ENCODE measurements around the gene RPL41.
"Not testable (repeated sequence)": the region's sequence is repeated elsewhere in the genome, so short reads cannot be mapped to it uniquely, and the experiment has no call there.

RPL41 gene

DNA sequence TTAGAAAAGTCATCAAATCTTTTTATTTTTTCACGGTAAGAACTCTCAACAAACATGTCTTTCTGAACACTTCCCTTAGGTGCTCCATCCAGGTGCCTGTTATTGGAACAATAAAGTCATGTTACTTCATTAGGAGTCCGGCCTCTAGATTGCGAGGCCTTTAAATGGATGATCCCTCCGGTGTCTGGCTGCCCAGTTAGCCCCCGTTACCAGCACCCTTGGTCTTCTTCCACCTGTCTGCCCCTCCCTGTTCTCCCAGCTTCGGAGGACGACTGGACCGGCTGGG is 12.7 kb upstream of the RPL41 start:
- no peak for DNase-seq

DNA sequence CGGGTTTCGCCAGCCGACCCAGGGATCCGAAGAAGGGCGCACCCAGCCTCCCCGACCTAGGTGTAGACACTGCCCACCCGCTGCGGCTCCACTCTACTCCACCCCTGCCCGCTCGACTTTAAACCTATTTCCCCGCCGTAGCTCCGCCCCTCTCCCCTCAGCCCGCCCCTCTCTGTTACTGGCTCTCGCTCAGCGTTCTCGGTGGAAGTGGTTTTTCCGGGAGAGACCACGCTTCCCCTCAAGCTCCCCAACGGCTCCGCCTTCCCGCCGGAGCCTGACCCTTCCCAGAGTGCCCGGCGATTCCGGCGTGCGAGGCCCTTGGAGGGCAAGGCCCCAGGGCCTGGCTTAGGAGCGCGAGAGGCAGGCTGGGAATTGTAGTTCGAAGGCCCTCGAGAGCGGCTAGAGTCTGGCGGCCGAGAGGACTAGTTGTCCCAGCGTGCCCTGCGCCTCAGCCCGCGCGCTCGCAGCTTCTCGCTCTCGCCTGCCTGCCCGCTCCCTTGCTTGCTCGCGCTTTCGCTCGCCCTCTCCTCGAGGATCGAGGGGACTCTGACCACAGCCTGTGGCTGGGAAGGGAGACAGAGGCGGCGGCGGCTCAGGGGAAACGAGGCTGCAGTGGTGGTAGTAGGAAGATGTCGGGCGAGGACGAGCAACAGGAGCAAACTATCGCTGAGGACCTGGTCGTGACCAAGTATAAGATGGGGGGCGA is 12.2 kb upstream of the RPL41 start, which contains the start of gene PA2G4:
TSS of gene PA2G4 (plus strand) at position 451 of the 706 bp plus-strand sequence. CDS start at position 630, 179 bp downstream.
- DNase-seq: peak; percentile 96 to 97

DNA sequence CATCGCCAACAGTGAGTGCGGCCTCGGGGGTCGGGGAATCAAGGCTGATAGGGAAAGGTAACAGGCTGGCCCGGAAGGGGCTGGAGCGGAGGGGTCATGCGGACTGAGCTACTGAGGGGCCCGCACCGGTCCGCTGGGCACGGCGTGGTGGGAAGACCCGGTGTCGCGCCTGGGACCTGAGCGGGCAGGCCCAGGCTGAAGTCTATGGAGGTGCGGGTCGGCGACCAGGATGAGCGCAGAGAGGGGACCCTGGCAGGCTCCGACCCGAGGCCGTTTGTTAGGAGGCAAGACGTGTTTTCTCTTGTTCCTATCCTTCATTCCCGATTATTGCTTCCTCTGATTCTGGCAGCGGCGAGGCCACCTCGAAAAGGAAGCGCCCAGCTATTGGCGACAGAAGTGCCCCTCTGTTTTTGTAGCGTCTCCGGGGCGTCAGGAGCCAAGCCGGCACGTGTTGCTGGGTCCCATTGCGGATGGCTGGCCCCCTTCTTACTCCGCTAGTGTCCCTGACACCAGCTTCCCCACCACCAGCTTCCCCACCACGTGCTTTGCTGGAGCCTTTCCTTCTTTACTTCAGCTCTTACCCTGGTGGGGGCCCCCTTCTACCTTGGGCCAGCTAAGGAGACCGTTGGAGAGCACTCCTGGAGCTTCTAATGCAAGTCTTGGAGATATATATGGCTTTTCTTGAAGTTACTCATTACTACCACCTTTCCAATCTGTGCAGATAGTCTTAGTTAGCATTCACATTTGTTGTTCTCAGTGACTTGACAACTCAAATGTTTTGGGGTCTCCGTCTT is 11.4 kb upstream of the RPL41 start:
- peak; percentile 7 to 17 for DNase-seq

DNA sequence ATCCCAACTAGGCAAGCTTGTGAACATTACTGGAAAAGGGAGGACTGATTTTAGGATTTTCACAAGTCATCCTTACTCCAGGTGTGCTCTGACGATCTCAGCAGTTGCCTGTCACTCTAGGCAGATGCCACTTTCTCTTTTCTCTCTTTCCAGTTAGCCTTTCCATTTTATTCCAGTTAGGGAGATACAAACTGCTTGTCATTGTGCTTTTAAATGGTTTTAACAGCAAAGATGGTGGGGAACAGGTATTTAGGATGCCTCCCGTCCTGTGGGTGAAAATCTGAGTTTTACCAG is 10.9 kb upstream of the RPL41 start:
- DNase-seq: no peak

DNA sequence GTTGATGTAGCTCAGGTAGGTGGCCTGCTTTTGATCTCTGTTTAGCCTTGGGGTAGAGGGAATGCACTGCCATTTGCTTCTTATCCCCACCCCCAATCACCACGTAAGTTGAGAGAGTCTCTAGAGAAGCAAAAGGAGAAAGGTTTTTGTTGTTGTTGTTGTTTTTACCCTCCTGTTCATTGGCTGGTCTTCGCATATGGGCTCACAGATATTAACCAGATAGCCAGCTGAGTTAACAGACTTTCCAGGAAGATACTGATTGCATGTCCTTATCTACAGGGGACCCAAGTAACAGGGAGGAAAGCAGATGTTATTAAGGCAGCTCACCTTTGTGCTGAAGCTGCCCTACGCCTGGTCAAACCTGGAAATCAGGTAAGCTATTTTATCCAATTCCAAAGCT is 9.2 kb upstream of the RPL41 start:
- no peak for DNase-seq

DNA sequence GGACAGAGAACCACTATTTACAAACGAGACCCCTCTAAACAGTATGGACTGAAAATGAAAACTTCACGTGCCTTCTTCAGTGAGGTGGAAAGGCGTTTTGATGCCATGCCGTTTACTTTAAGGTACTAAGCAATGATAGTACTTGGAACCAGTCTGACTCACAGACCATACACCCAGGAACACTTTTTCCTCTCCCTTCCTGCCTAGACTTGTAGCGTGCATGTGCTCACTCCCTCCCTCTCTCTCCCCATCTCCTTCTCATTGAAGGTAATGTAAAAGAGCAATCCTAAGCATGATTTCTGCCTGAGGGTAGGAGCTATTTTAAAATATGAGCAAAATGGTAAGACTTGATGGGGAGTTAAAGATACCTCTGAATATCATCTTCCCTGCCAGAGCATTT is 5.9 kb upstream of the RPL41 start:
- no peak for DNase-seq

DNA sequence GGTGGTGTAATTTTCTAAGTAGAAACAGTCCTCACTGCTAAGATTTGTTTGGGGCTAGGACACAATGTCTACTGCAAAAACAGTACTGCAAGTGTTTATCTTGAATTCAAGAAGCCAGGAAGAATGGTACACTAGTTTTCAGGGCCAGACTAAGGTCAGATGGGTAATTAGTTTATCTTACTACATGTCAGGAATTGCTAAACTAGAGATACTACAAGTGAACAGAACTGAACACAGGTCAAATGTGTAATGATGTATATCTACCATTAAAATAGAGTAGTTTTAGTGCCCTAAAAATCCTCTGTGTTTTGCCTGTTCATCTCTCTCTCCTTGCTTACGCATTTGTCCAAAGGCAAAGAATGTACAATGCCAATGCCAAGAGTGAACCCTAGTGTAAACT is 2.3 kb upstream of the RPL41 start:
- DNase-seq: no peak

DNA sequence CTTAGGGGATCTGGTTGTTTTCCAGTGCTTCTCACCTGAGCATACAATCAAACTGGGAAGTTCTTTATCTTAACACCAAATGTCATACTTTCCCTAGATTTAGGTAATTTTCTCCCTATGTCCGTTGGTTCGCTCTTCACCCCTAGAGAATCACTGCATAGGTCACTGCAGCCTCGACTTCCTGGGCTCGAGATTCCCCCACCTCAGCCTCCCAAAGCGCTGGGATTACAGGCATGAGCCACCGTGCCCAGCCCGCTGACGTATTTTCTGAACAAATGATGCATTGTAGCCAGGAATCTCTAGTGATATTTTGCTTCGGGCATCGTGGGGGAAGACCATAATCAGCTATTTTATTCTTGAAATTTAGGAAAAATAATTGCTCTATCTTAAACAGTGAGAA is 1.1 kb upstream of the RPL41 start:
- no peak for DNase-seq

DNA sequence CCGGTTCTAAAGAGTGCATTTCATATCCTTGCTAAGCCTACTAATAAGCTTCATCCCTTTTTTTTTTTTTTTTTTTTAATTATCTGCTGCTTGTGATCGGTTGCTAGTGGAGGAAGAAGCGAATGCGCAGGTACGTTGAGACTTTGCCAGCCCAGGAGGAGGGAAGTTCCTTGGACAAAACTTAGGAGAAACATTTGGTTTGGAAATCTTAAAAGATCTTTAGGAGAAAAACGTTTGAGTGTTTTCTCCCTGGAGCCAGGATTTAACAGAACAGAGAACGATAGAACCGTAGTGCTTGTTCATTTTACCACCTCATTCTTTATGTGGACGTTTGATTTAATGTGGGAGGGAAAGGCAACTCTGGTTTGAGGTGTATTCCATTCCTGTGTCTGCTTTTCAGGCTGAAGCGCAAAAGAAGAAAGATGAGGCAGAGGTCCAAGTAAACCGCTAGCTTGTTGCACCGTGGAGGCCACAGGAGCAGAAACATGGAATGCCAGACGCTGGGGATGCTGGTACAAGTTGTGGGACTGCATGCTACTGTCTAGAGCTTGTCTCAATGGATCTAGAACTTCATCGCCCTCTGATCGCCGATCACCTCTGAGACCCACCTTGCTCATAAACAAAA is 761 bp downstream of the RPL41 start:
- not testable (repeated sequence) for DNase-seq

DNA sequence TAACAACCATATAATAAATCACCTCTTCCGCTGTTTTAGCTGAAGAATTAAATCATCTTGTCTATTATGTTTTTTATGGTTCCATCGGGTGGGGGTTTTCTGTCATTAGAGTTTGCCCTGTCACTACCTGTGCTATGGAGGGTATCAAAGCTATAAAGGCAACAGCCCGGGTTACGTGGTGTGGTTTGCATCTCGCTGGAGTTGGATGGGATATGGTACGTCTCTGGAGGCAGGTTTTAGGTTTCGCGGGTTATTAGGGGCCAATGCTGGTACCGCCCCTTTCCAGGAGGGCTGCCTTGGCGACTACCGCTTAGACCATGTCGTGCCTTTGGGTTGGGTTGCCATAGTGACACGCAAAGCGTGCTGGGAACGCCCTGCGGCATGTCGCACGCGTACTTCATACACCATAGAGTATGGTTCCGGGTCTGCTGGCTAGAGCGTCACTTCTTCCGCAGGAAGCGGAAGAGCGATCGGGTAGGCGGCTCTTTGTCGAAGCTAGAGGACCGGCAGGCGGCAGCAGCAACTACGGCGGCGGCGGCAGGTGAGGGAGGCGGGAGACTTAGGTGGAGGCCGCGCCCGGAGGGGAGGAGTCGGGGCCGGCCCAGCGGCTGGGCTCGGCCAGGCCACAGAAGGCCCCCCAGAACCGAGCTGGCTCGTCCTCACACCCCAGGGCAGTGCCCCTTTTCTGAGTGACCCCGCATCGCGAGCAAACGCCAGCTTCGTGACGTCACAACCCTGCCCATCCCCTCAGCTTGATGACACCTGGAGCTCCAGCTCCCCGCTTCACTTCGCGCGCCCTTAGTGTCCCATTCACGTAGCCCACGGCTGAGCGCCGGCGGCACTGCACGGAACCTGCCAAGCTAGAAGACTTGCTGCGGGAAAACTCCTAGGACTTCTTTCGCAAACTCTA is 1.6 kb downstream of the RPL41 start, which contains the start of gene ZC3H10:
TSS of gene ZC3H10 (plus strand) at position 489 of the 910 bp plus-strand sequence. CDS start 2,297 bp downstream, outside the sequence.
- DNase-seq: peak; percentile 98

DNA sequence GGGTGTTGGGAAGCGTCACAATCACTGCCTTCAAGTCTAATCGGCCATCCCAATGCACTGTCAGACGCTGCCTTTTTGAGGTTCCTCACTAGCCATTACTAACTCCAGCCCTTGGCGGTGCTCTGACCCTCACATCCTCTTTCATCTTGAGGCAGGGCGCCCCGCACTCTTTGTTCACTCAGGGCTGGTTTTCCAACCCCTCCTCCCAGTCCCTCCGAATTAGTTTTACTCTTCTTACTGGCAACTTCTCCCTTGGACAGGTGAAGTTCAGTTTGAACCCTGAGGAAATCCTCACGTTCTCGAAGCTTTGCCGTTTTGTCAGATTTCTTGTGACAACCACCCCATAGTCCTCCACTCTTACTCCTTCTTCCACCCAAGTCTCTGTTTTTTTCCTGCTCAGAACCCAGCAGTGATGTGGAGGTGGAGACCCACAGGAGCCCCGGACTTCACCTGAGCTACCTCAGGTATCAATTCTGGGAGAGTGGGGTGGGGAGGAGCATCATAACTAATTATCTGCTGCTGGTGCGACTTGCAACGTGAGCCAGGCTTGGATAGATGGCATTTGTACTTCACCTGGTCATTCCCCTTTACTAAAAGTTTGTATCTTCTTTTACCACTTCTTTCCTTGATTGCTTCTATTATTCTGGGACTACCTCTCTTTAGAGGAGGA is 2.4 kb downstream of the RPL41 start:
- no peak for DNase-seq

DNA sequence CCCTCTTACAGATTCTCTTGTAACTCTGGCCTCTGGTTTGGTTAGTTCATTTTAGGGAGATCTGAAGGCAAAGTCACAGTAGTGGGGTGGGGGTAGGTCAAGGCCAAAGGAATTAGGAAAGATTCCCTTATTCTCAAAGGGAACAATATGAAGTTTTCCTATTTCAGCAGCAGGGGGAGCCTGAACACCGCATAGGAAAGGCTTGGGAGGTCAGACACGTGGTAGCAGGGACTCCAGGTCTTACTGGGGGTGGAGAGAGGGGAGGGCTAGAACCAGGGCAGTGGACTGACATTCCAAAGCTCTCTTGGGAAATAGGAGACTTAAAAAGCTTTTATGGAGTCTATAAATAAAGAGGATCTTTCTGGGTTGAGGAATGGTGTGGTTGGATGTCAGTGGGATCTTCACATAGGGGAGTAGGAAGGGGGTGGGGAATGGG is 2.9 kb downstream of the RPL41 start:
- DNase-seq: peak; percentile 73 to 77

DNA sequence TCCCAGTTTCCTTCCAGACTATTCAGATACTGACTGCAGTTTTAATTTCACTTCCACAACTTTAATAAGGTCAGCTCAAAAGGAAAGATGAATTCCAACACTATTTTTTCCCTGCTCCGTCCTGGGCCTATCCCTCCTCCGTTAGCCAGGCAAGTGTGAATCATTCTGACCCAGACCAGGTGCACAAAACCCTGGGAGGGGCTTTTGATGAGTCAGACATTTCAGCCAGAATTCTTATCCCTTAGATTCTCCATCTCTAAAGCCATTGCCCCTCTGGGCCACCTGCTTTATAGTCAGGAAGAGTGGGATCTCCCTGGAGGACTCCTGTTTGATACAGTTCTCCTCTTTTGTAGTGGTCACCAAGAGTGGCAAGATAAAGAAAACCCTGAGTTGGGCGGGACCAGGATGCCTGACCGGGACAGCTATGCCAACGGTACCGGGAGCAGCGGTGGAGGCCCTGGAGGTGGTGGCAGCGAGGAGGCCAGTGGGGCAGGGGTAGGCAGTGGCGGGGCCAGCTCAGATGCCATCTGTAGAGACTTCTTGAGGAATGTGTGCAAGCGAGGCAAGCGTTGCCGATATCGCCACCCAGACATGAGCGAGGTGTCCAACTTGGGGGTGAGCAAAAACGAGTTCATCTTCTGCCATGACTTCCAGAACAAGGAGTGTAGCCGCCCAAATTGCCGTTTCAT is 3.9 kb downstream of the RPL41 start:
- no peak for DNase-seq

DNA sequence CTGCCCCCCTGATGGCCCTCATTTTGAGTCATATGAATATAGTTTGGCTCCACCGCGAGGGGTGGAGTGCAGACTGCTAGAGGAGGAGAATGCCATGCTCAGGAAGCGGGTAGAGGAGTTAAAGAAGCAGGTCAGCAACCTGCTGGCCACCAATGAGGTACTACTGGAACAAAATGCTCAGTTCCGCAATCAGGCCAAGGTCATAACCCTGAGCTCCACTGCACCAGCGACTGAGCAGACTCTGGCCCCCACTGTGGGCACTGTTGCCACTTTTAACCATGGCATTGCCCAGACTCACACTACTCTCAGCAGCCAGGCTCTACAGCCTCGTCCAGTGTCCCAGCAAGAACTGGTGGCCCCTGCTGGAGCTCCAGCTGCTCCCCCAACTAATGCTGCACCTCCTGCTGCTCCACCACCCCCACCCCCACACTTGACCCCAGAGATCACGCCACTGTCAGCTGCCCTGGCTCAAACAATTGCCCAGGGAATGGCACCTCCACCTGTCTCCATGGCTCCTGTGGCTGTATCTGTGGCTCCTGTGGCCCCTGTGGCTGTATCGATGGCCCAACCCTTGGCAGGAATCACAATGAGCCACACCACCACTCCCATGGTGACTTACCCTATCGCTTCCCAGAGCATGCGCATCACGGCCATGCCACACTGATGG is 4.9 kb downstream of the RPL41 start:
- no peak for DNase-seq

DNA sequence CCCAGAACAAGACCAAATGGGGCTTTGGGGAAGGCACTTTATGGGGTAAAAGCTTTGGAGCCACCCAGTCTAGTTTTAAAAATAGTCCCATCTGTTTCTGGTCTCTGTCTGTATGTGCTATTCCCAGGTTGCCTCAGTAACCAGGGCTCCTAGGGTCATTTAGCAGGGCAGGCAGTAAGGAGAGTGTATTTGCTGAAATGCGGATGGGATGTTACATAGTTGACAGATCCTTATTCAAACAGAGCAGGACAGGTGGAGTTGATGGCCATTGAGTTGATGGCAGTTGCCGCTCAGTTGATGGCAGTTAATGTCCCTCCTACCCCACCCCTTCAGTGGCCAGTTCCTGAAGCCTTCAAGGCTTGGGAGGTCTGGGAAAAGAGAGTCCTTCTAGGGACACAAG is 6.2 kb downstream of the RPL41 start:
- no peak for DNase-seq

DNA sequence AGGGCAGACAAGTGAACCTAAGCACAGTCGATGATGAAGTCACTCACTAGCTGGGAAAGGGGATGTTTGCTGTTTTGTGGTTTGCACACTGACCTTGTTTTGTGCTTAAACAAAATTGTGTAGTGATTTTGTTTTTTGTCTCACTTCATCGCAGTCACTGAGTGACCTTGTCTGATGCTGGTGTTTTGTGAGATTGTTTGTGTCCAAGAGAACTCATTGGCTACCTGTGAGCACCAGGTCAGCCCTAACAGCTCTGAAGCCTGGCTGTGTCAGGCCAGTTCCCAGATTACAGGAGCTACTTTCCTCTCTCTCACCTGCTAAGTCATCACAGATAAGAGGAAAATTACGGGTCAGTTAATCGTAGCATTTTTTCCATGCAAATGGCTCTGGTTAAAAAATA is 7.7 kb downstream of the RPL41 start:
- no peak for DNase-seq

DNA sequence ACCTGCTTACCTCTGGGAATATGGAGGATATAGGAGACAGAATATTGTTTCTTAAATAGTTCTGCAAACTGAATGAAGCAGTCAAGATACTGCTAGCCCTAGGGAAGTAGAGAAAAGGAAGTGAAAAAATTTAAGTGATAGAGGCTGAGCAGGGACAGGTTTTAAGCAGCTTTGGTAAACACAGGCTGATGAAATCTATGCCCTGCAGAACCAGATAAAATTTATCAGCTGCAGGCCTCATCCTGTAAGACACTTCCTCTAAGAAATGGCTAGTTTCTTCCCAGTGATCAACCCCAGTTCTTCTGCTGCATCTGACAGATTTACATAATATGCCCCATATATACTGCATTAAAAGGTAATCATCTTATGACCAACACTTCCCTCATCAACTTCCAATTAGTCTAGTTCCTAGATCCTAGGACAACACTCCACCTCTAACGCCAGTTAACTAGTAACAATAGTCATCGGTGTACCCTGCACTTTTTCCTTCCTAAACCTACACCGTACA is 10.4 kb downstream of the RPL41 start:
- DNase-seq: peak; percentile 30 to 54

DNA sequence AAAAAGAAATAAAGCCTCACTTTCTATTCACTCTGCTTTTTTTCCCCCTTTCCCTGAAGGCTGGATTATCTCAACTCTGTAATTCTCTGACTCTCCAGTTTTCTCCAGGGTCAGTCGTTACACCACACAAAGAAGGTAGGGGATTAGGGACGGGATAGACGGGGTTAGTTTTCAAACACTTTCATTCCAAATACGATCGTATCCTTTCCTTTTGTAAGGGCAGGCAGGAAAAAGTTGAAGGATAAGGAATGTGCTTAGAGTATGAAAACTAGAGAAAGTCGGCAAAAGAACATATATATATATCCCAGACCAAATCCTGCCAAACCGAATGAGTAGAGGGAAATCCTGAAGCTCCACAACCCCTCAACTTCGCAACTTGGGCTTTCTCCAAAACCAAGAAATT is 11.1 kb downstream of the RPL41 start:
- DNase-seq: no peak

DNA sequence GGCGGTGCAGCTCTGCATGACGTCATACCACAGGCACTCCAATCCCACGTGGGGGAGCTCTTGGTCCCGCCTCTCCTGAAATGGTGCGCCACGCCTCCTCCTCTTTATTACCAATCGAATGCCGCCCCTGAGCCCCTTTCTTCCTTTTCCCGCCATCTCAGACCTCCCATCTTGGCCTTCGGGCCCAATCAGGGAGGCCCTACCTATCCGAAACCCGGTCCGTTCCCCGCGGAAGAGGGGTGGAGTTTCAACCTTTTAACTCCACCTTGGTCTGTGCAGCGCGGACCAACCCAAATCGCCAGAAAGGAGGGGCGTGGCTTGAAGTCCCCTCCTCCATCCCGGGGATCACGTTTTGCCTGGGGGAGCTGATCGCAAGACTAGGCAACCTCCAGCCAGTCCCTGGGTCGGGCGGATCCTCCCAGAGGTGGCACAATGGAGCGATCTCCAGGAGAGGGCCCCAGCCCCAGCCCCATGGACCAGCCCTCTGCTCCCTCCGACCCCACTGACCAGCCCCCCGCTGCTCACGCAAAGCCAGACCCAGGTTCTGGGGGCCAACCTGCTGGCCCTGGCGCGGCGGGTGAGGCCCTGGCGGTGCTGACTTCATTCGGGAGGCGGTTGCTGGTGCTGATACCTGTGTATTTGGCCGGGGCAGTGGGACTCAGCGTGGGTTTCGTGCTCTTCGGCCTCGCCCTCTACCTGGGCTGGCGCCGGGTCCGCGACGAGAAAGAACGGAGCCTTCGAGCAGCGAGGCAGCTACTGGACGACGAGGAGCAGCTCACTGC is 11.6 kb downstream of the RPL41 start, which contains the start of gene ESYT1:
TSS of gene ESYT1 (plus strand) at position 380 of the 782 bp plus-strand sequence. CDS start at position 433, 53 bp downstream.
- DNase-seq: peak; percentile 98

DNA sequence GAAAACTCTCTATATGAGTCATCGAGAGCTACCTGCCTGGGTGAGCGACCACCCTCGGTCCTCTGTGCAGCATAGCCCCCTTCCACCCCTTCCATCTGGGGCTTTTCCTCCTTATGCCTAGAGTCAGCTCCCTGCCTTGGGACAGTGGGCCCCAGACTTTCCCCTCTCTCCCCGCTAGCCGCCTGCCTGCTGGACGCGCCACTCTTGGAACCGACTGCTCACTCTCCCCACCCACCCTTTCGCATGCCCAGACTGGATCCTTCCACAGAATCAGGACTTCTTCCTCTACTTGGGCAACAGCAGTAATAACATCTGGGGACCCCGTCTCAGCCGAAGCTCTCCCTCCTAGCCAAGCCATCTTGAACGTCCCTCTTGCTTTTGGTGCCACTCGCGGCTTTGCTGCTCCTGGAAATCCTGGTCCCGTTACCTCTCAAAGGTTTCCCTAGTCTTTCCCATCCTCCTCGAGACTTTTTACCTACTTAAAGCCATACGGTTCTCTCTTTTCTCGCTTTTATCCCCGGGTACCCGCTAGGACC is 12.3 kb downstream of the RPL41 start:
- no peak for DNase-seq
